AG09309 (cell line): ENCODE results near the gene LMAN2.
"Not testable (repeated sequence)": the region's sequence is repeated elsewhere in the genome, so short reads cannot be mapped to it uniquely, and the experiment has no call there.

Experiments used
- DNase-seq: peaks from one replicate; pipeline ENCODE4 v3.0.0-alpha.2; 2010; ENCODE audit warnings: low read depth
- H3K4me3 ChIP-seq: 2 replicates; pipeline ENCODE4 v1.5.1; 2011; ENCODE audit warnings: mild to moderate bottlenecking, low read depth, low read length, moderate library complexity; ENCODE audit not compliant: control insufficient read depth
- TF ChIP-seq, protein P1 (sequence below): IDR thresholded peaks from 2 replicates; pipeline ENCODE4 v1.5.1; 2011; ENCODE audit warnings: mild to moderate bottlenecking, low read depth, low read length, inconsistent platforms; ENCODE audit not compliant: insufficient read depth, control insufficient read depth; ENCODE audit errors: missing control alignments

LMAN2 gene

DNA sequence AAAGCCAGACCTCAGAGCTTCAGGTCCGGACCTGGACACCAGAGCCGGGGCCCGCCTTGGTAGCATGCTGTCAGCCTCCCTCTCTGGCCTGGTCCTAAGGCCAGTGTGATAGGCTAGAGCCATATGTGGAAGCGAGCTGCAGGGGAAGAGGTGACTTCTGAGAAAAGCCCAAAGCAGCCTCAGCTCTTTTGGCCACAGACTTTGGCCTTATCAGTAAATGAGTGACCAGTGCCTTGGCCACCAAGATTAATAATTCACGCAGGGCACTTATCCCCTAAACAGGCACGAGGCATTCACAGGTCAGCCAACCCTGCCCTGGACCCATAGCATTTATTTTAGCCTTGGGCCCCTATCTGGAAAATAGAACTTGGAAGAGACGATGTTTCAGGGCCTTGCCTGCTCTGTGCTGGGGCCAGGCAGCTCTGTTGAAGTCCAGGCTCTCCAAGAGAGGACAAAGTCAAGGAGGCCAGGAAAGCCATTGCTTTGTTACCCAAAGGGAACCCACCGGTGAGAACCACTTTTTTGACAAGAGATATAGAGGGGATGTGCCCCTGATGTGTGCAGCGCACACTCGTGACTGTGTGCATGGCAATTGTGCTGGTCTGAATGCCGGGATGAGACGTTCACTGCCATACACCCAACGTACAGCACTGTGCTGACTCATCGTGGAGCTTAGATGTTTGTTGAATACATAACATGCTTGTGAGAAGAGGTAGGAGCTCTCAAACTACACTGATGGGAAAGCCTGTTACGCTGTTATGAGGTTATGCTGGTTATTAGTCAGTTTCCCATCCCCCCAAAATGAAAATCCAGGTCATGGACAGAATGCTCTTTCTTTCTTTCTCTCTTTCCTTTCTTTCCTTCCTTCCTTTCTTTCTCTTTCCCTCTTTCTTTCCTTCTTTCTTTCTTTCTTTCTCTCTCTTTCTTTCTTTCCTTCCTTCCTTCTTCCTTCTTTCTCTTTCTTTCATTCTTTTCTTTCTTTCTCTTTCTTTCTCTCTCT lies 27.7 kb upstream of the LMAN2 start:
- TF ChIP-seq, protein P1, sequence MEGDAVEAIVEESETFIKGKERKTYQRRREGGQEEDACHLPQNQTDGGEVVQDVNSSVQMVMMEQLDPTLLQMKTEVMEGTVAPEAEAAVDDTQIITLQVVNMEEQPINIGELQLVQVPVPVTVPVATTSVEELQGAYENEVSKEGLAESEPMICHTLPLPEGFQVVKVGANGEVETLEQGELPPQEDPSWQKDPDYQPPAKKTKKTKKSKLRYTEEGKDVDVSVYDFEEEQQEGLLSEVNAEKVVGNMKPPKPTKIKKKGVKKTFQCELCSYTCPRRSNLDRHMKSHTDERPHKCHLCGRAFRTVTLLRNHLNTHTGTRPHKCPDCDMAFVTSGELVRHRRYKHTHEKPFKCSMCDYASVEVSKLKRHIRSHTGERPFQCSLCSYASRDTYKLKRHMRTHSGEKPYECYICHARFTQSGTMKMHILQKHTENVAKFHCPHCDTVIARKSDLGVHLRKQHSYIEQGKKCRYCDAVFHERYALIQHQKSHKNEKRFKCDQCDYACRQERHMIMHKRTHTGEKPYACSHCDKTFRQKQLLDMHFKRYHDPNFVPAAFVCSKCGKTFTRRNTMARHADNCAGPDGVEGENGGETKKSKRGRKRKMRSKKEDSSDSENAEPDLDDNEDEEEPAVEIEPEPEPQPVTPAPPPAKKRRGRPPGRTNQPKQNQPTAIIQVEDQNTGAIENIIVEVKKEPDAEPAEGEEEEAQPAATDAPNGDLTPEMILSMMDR, result no peak
- DNase-seq, result no peak
- no peak overlapping the region for H3K4me3 ChIP-seq

DNA sequence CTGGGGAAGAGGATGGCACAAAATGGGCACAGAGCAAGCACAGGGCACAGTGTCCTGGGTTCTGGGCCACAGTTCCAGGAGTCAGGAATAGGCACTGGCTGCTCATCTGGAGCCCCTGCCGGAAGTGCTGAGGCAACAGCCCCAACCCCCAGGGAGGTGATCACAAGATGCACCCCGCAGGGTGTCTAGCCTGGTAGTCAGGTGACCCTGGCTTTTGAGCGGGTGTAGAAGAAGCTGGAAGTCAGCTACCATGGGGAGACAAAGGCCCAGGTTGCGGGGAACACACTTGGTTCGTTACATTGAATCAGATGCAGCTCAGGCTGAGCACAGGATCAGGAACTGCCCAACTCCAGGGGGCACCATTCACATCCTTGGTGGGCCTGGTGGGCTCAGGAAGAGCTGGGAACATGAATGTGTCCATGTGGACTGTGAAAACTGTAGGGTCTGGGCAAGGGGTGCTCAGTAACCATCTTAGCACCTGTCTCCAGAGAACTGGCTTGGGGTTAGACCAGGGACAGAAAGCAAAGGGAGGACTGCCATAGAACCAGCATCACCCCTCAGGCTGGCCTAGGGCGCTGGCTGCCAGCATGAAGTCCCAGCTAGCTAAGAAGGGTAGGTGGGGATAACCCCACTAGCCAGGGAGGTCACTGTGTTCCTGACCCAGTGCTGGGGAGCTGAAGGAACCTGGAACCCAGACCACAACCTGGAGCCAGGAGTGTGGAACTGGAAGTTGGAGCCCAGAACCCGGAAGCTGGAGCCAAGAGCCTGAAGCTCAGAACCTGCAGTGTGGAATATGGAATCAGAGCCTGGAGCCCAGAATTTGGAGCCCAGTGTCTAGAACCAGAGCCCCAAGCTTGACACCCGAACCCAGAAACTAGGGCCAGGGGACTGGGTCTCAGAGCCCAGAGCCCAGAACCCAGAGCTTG lies 26.6 kb upstream of the LMAN2 start:
- TF ChIP-seq, protein P1, result no peak
- H3K4me3 ChIP-seq, result no peak overlapping the region
- DNase-seq, result no peak

DNA sequence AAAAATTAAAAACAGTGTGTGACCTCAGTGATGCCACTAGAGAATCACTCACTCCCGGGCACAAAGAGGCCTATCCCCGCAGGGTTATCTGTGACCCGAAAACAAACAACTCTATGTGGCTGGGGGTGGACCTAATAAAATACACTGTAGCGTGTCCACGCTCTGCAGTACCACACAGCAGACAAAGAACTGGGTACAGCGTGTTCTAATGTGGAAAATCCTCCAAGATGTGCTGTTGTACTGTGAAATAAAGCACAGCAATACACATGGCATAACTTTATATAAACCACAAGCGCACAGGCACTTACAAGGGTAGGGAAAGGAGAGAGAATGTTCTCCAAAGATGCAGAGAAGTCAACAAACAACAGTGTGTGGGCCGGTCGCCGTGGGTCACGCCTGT lies 24.6 kb upstream of the LMAN2 start:
- H3K4me3 ChIP-seq, result no peak overlapping the region
- no peak for DNase-seq
- TF ChIP-seq, protein P1, result no peak

DNA sequence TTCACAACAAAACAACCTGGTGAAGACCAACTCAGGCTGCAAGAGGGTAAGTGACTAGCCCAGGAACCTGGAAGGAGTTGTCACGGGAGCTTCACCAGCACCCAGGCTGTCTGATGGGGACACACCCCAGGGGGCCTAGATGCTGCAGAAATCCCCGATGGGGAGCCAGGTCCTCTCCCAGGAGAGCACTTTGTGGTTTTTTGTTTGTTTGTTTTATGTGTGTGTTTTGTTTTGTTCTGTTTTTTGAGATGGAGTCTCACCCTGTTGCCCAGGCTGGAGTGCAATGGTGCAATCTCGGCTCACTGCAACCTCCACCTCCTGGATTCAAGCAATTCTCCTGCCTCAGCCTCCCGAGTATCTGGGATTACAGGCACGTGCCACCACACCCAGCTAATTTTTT lies 24.0 kb upstream of the LMAN2 start:
- not testable (repeated sequence) for H3K4me3 ChIP-seq, DNase-seq

DNA sequence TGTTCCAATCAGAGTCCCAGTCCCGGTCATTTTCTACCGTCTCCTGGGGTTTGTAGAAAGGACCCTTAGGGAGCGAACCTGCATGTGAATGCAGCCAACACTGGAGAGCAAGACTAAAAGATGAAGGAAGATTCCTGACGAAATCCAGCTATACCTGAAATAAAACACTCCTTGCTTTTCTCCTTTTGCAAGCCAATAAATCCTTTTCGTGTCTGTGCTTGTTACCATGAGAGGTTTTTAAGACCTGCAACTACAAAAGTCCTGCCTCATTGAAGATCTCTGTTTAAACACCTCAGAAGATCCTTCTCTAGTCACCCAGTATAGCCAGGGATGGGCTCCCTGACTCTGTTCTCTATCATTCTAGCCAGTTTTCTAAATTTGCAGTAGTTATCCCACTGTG lies 22.7 kb upstream of the LMAN2 start:
- TF ChIP-seq, protein P1, result no peak
- no peak for DNase-seq
- no peak overlapping the region for H3K4me3 ChIP-seq

DNA sequence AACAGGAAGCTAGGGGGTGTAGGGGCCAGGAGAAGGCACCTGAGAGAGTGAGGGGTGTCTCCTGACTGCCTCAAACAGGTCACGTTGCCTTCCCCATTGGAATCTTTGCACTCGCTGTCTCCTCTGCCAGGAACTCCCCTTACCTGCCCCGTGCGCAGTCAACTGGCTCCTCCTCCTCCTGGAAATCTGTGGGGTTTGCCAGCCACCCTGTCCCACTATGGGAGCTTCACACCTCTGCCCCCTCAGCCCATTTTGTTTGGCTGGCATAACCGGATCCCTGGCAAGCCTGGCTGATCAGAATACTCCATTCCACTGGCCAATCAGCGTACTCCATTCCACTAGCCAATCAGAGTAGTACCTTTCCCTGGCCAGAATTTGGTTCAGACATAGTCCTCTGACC lies 22.3 kb upstream of the LMAN2 start:
- DNase-seq, result no peak
- TF ChIP-seq, protein P1, result no peak
- no peak overlapping the region for H3K4me3 ChIP-seq
